HG02981 (cell line): Measurements from ENCODE around the gene DGKH.
A peak's percentile ranks its signal among the peaks of the same experiment; 100 is the strongest.

Experiments
- ATAC-seq: cut with Tn5 transposase; IDR thresholded peaks from one replicate; pipeline ENCODE4 v1.9.1; 2021; ENCODE audit warnings: mild to moderate bottlenecking, moderate library complexity; ENCODE audit not compliant: unreplicated experiment

DGKH gene

DNA sequence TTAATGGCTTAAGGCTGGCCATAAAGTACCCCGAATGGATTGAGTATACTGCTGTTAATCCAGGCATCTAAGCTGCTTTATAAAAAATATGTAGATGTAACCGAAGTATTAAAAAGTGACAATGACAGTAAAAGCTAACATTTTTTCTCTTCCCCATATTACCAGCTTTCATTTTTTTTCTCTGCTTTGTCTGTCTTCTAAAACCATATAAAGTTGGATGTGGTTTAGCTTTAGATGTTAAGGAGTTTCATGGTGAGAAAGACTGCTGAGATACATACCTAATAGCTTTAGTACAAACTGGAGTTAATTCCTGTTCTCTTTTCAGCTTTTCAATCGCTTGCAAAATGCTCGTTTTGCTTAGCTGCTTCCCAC is 224.3 kb downstream of the DGKH start:
- no peak for ATAC-seq

DNA sequence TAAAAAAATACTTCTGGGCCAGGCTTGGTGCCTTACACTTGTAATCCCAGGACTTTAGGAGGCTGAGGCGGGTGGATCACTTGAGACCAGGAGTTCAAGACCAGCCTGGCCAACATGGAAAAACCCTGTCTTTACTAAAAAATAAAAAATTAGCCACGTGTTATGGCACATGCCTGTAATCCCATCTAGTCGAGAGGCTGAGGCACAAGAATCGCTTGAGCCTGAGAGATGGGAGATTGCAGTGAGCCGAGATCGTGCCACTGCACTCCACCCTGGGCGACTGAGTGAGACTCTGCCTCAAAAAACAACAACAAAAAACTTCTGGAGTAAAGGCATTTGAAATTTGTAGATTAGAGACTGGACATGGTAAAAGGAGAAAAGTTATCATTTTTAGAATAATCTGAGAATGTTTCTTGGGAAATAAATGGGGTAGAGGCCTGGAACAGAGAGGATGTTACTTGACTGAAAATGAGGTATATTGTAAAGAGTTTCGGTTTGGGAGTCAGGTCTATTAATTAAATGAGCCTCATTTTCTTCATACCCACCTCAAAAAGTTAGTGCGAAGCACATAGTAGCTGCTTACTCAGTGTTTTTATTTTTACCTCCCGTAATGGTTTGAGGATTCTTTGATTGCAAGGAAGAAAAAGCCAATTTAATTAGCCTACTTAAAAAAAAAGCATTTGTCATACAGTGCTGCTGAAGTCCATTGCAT is 226.1 kb downstream of the DGKH start:
- ATAC-seq = no peak

DNA sequence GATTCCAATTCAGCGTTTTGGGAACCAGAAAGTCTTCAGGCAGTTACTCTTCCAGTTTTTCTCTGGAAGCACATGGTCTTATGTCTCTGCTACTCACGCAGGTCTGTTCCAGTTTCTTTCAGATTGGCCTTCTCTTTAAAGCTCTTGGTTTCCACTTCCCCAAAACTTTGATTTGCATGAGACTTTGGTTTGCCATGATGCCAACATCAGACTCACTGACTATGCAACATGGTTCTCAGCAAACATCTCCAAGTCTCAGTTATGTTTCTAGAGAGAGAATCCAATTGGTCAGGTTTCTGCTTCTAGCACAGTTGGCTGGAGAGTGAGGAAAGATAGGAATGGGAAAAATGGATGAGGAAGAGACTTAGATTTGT is 226.6 kb downstream of the DGKH start:
- ATAC-seq = peak; percentile 32

DNA sequence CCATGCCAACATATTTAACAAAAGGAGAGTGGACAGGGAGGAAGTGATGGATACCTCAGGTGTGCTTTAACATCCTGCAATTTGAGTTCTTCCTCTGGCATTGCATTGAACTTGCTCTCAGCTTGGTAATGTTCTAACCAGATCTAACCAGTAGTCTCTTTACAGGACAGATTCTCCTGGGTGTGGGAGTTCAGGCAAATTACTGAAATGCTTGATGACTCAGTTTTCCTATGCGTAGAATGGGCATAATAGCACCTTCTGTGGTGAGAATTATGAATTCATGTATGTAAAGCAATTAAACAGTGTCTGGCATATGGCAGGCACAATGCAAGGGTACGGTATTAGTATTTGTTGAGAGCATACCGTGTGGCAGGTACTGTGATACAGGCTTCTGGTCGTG is 227.1 kb downstream of the DGKH start:
- no peak for ATAC-seq

DNA sequence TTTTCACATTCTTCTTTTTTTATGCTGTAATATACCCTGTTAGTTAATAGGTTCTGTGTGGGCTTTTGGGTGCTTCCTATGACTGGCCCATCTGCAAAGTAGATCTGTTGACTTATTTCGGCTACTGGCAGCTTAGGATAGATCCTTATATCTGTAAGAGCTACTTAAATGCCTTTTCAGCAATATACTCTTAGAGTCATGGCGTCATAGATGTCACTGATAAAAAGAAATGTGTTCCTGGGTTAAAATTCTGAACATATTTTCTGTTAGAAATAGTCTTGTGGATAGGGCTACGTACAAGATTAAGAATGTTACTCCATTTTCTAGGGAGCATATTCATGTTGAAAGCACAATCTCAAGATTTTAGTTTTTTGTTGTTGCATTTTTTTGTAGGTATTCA is 228.2 kb downstream of the DGKH start:
- ATAC-seq = no peak

DNA sequence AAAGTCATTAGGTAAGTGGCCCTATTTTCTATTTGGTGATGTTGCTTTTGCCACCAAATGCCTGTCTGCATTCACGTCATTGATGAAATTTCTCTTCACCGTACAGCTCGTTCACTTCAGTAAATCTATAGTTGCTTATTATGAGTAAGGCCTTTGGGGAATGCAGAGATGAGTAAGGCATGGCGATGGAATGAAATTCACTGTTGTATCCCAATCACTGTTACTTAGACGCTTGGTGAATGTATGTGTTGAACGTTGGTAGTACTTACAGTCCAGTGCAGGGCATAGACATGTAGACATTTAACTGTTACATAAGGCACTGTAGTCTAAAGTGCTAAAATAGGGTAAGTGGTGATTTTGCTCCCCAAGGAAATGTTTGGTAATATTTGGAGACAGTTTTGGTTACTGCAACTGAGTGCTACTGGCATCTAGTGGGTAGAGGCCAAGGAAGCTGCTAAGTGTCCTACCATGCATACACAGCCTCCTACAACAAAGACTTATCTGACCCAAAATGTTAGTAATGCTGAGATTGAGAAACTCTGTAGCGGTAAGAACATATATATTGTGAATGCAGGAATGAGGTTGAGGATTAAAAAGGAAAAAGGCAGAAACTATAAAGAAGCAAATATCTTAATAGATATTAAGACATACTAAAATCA is 229.3 kb downstream of the DGKH start:
- no peak for ATAC-seq

DNA sequence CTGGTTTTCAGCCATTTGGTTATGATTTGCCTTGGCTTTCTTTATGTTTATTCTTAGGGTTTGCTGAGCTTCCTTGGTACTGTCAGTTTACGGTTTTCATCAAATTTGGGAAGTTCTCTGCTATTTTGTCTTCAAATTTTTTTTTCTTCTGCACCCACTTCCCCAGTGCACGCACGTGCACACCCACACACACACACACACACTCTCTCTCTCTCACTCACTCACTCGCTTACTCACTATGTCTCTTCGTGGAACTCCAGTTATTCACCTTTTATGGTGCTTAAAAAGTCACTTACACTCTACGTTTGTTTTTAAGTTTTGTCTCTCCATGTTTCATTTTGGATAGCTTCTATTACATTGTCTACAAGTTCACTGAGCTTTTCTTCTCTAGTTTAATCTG is 230.6 kb downstream of the DGKH start:
- ATAC-seq = no peak

DNA sequence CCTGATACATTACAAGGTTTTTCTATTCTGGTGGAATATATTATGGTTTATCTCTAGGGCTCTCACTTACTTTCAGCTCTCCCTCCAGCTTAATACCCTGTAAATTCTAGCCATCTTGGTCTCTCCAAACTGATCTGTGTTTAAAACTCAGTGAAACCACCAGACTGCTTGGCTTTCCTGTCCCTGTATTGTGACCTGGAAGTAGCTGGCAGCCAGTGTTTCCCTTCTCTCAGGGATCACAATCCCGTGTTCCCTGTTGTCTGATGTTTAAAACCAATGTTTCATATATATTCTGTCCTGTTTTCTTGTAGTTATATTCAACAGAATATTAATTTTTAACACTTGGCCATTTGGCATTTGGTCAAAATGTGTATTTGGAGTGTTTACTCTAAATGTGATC is 231.5 kb downstream of the DGKH start:
- no peak for ATAC-seq

DNA sequence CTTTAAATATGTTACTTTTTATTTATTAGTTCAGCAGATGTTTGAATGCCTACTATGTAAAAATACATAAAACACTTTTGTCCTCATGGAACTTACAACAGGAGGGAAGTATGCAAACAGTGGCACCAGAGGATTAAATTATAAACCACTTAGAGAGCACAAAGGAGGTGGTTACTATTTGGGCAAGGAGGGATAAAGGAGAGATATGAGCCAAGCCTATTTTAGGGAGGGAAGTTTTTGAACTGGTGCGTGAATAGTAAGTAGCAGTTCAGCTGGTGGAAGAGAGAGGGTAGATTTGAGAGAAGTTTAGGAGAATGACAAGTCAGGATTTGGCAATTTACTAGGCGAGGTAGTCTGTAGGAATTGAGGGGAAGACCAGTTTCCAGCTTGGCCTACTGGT is 232.1 kb downstream of the DGKH start:
- no peak for ATAC-seq

DNA sequence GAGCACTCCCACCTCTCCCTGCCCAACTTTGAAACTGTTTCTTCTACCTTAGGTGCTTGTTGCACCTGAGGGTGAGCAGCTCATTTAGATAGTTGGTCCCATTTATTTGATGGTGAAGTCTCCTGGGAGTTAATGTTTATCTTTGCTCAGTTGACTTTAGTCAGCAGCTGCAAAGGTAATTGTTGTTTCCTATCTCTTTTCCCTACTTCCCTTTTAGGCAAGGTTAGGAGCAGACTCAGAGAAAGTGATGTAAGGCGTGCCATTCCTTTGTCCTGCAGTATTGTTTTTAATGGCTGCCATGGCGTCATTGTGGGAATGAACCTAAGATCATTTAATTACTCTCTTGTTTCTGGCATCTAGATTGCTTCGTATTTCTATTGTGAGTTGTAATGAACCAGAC is 235.1 kb downstream of the DGKH start:
- ATAC-seq = no peak

DNA sequence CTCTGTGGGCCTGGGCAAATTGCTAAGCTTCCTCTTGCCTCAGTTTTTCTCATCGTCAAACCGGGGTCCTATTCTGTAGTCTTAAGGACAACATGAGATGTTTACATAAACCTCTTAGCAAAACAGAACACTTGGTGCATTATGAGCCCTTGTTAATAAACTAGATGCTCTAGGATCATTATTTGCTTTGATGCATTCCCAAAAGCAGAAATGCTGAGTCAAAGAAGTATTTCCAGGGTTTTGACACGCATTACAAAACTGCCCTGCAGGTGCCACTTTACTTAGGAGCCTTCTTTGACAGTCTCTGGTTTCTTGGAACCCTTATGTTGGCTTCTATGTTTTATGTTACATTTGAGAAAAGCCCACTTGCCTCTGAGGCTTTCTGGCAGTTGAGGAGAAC is 235.6 kb downstream of the DGKH start:
- ATAC-seq = no peak
